ENCODE measurements around the gene BABAM2.

The BABAM2 gene

GRCh38 chr2:28048341-28048740, 157.8 kb downstream of the BABAM2 start:
- Histone ChIP-seq H3K27me3 (ENCODE audit: low read length) (no peaks in the 10 kb centered on the region), H3K9me2 (replicated peaks; ENCODE audit: insufficient read depth, low read length) (no peaks in the 10 kb centered on the region), H3K27ac (ENCODE audit: low read depth, low read length) (no peak overlapping the region), H3K4me3 (ENCODE audit: insufficient read depth, low read length, poor library complexity, severe bottlenecking) (no peak overlapping the region), H3K4me2 (ENCODE audit: low read depth, low read length, poor library complexity, severe bottlenecking) (no peak overlapping the region), H3F3A (ENCODE audit: insufficient read depth) (no peaks in the 10 kb centered on the region), H3K36me3 (ENCODE audit: low read length) (no peaks in the 10 kb centered on the region), H3K9ac (ENCODE audit: low read length) (no peak overlapping the region), H2AFZ (ENCODE audit: low read depth, low read length, severe bottlenecking) (no peak overlapping the region), H3K9me3 (ENCODE audit: insufficient read depth, low read length) (no peaks in the 10 kb centered on the region), H3K79me2 (ENCODE audit: insufficient read depth, low read length) (no peaks in the 10 kb centered on the region), H4K20me1 (ENCODE audit: low read depth, low read length) (no peaks in the 10 kb centered on the region)
- TF ChIP-seq EZH2phosphoT487 (conservative IDR thresholded peaks at IDR 0.05; ENCODE audit: low read length) (no peak), CTCF (IDR thresholded peaks at IDR 0.05; ENCODE audit: insufficient read depth, low read length, poor library complexity, severe bottlenecking) (no peak)

GRCh38 chr2:28049416-28049815, 158.9 kb downstream of the BABAM2 start:
- H3K4me3 ChIP-seq (ENCODE audit: insufficient read depth, low read length, poor library complexity, severe bottlenecking) = no peak overlapping the region

GRCh38 chr2:28049899-28050298, 159.4 kb downstream of the BABAM2 start:
- no peak overlapping the region for H3K4me2 ChIP-seq (ENCODE audit: low read depth, low read length, poor library complexity, severe bottlenecking)
- H3K79me2 ChIP-seq (ENCODE audit: insufficient read depth, low read length) = no peaks in the 10 kb centered on the region
- no peak for TF ChIP-seq CTCF (IDR thresholded peaks at IDR 0.05; ENCODE audit: insufficient read depth, low read length, poor library complexity, severe bottlenecking)
- TF ChIP-seq EZH2phosphoT487 (conservative IDR thresholded peaks at IDR 0.05; ENCODE audit: low read length) = no peak
- no peaks in the 10 kb centered on the region for H3K27me3 ChIP-seq (ENCODE audit: low read length)
- H2AFZ ChIP-seq (ENCODE audit: low read depth, low read length, severe bottlenecking) = no peak overlapping the region
- no peak overlapping the region for H3K4me3 ChIP-seq (ENCODE audit: insufficient read depth, low read length, poor library complexity, severe bottlenecking)
- H3K36me3 ChIP-seq (ENCODE audit: low read length) = no peaks in the 10 kb centered on the region
- no peaks in the 10 kb centered on the region for H3F3A ChIP-seq (ENCODE audit: insufficient read depth)
- no peaks in the 10 kb centered on the region for H4K20me1 ChIP-seq (ENCODE audit: low read depth, low read length)
- no peaks in the 10 kb centered on the region for H3K9me3 ChIP-seq (ENCODE audit: insufficient read depth, low read length)
- H3K9ac ChIP-seq (ENCODE audit: low read length) = no peak overlapping the region
- no peak overlapping the region for H3K27ac ChIP-seq (ENCODE audit: low read depth, low read length)
- no peaks in the 10 kb centered on the region for H3K9me2 ChIP-seq (replicated peaks; ENCODE audit: insufficient read depth, low read length)

More at GRCh38 chr2:28049416-28049815, 158.9 kb downstream of the BABAM2 start:
- no peaks in the 10 kb centered on the region for H3K79me2 ChIP-seq (ENCODE audit: insufficient read depth, low read length)
- H3K27me3 ChIP-seq (ENCODE audit: low read length) = no peaks in the 10 kb centered on the region
- H3F3A ChIP-seq (ENCODE audit: insufficient read depth) = no peaks in the 10 kb centered on the region
- H4K20me1 ChIP-seq (ENCODE audit: low read depth, low read length) = no peaks in the 10 kb centered on the region
- no peak overlapping the region for H3K27ac ChIP-seq (ENCODE audit: low read depth, low read length)
- no peak overlapping the region for H3K4me2 ChIP-seq (ENCODE audit: low read depth, low read length, poor library complexity, severe bottlenecking)
- no peaks in the 10 kb centered on the region for H3K9me3 ChIP-seq (ENCODE audit: insufficient read depth, low read length)
- no peaks in the 10 kb centered on the region for H3K36me3 ChIP-seq (ENCODE audit: low read length)
- no peaks in the 10 kb centered on the region for H3K9me2 ChIP-seq (replicated peaks; ENCODE audit: insufficient read depth, low read length)
- TF ChIP-seq CTCF (IDR thresholded peaks at IDR 0.05; ENCODE audit: insufficient read depth, low read length, poor library complexity, severe bottlenecking) (no peak), EZH2phosphoT487 (conservative IDR thresholded peaks at IDR 0.05; ENCODE audit: low read length) (no peak)
- H2AFZ ChIP-seq (ENCODE audit: low read depth, low read length, severe bottlenecking) = no peak overlapping the region
- H3K9ac ChIP-seq (ENCODE audit: low read length) = no peak overlapping the region

Data from SU-DHL-6 (cell line).